Adipose tissue (tissue), 3 donors: ENCODE data around the gene ROPN1L. TPM values are rescaled to one million over a fixed set of nuclear protein-coding genes. Genes with fewer than 3 reads are reported as not detected.

Experiments
- H3K27ac ChIP-seq: one replicate; pipeline ENCODE4 v1.5.1; 2013; ENCODE audit warnings: low read depth, low read length
- WGBS, 3 donors: extraction: QIAGEN DNeasy Blood & Tissue Kit; methylation state at CpG; one replicate each; pipeline ENCODE4 v1.1.7; 2013; 5-methylcytosine and 5-hydroxymethylcytosine counted together
- polyA plus RNA-seq, 3 donors: library from polyadenylated mRNA; stranded (reverse); fragments of 200-250 nt; gene quantifications; one replicate each; pipeline ENCODE4 v1.2.3, GENCODE V29; 2013
- donor health status: healthy with polysubstance abuse.
- donor health status: Bipolar disorder and iron deficiency.
- donor health status: healthy.

ROPN1L gene
- polyA plus RNA-seq, 3 donors, result 0.89 to 2.6 (median 2.1) TPM

DNA sequence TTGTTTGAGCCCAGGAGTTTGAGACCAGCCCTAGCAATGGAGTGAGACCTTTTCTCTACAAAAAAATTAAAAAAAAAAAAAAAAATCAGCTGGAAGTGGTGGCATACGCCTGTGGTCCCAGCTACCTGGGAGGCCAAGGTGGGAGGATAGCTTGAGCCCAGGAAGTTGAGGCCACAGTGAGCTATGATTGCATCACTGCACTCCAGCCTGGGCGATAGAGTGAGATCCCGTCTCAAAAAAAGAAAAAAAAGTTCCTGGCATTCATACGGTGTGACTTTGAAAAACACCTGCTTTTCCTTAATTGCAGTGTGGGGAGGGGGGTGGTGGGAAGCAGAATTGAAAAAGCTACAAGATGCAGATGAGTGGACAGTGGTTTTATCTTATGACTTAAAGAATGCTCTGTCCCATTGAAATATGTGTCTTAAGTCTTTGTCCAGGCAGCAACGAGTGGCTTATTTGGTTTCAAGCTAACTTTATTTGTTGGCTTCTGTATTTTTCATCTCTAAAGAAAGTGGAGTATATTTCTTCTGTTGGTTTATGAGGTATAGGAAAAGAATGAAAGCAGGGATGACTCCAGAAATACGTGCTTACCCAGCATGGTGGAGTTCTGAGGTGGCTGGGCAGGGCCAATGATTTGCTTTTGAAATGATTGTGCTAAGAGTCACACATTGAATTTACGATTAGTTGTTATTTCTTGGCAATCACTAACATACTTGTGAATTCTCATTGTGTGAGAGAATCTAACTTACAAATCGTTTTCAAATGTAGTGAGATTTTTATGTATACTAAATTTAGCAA is 27.8 kb downstream of the ROPN1L start:
- WGBS, 3 donors, result 74 to 86% (median 79%) methylated on average over 8 of the region's 8 CpGs
- no peak overlapping the region for H3K27ac ChIP-seq

- 86 to 93% (median 93%) methylated on average over 10 of the region's 10 CpGs for WGBS, 3 donors
- H3K27ac ChIP-seq, result no peak overlapping the region
Observed at GRCh38 chr5:10470669-10471068, 29.0 kb downstream of the ROPN1L start.

- WGBS, 3 donors, result 91 to 96% (median 96%) methylated on average over 6 of the region's 6 CpGs
- no peak overlapping the region for H3K27ac ChIP-seq
Observed at GRCh38 chr5:10471677-10472076, 30.0 kb downstream of the ROPN1L start.

DNA sequence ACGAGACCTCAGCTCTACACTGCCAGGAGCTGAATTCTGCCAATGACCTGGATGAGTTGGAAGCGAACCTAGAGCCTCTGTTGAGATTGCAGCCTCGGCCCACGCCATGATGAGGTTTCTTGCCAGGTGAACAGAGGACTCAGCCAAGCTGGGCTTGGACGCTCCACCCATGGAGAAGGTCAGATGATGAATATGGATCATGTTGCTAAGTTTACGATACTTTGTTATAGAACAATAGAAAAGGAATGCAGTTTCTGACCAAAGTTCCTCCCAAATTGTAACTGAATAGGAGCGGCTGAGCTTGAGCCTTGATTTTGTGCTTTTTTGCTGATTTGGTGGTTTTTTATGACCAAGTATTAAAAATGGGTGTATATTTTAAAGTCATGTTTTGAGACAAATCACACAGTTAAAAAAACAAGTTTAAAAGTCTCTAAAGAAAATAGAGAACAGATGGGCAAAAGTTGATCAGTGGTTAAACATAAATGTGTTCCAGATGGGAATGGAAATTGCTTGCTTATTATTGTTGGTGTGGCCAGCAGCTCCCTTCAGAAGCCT is 32.9 kb downstream of the ROPN1L start:
- 72 to 86% (median 77%) methylated on average over 7 of the region's 7 CpGs for WGBS, 3 donors
- no peak overlapping the region for H3K27ac ChIP-seq

DNA sequence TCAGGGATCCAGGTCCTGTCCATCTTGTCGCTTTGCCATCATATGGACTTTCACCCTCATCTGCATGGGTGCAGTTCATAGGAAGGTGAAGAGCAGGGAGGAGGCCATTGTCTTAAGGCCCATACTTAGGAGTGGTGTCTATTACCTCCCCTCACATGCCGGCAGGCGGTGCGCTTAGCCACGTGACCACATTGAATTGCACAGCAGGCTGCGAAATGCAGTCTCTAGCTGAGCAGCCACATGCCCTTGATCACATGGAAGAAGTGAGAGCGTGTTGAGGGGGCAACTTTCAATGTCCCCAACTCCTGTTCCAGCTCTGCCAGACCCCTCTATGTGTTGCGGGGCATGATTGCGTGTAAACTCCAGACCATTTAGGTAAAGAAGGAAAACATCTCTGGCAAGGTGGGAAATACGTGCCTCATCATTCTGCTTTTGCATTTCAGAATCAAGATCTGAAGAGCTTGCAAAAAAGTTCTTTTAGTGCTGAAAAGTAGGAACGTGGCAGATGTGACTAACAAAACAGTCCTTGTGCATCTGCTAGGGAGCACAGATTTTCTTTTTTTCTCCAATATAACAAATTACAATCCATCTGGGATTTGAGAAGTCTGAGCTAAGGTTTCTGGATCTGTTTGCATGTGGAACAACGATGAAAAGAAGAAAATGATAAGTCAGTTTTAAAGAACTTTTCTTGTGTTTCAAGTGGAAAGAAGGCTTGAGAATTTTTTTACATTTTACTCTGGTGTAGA is 34.4 kb downstream of the ROPN1L start:
- no peak overlapping the region for H3K27ac ChIP-seq
- 88 to 89% (median 88%) methylated on average over 12 of the region's 12 CpGs for WGBS, 3 donors

GRCh38 chr5:10476878-10477277 is 35.2 kb downstream of the ROPN1L start:
- 60 to 88% (median 82%) methylated on average over 3 of the region's 3 CpGs for WGBS, 3 donors
- no peak overlapping the region for H3K27ac ChIP-seq

DNA sequence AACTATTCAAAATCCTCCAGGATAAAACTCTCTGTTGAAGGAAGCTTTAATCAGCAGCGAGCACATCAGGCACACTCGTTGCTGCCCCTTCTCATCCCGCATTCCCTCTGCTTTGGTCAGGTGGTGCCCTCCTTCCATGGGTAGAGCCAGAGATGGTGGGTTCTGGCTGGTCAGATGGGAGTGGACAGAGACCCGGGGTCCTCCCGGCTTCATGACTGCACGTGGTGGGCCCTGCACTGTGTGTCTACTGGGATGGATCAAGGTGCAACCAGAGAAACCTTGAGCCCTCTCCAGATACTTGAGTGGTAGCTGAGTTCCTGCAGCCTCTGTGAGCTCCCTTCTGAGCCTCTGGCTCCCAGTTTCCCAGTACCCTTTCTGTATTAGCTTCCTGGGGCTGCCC is 36.3 kb downstream of the ROPN1L start:
- no peak overlapping the region for H3K27ac ChIP-seq
- WGBS, 3 donors, result 82 to 98% (median 97%) methylated on average over 6 of the region's 6 CpGs

DNA sequence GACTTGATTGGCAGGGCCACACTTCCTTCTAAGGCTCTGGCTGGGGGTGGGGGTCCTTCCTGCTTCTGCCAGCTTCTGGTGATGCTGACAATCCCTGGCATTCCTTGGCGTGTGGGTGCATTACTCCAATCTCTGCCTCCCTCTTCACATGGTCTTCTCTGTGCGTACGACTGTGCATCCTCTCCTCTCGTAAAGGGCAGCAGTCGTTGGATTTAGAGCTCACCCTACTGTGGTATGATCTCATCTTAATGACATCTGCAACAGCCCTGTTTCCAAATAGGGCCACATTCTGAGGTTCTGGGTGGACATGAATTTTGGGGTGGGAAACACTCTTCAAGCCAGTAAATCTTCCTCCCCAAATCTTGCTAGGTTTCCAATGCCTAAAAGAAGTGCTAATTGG is 36.8 kb downstream of the ROPN1L start:
- no peak overlapping the region for H3K27ac ChIP-seq
- 67 to 71% (median 70%) methylated on average over 5 of the region's 5 CpGs for WGBS, 3 donors

DNA sequence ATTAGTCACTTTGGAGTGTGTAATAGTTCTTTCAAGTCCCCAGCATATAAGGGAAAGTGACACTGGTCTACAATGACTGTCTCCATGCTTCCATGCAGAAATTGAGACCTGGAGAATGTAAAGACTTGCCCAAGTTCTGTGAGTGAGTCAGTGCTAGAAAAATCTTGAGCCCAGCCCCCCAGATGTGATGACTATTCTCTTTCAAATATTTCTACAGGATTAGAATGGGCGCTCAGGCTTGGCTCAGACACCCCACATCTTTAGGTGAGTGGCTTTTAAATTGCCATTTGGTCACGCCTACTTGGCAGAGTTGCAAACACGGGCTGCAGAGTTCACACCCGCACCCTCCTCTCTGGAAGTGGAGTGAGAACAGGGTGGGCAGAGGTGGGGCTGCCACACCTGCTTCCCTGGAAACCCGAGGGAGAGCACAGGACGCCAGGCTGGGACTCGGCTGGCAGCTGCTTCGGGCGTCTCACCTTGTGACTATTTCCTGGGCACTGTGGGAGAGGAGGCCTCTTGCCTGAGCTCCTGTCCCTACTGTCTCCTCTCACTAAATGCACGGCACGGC is 37.6 kb downstream of the ROPN1L start:
- H3K27ac ChIP-seq, result no peak overlapping the region
- WGBS, 3 donors, result 62 to 84% (median 78%) methylated on average over 11 of the region's 11 CpGs

DNA sequence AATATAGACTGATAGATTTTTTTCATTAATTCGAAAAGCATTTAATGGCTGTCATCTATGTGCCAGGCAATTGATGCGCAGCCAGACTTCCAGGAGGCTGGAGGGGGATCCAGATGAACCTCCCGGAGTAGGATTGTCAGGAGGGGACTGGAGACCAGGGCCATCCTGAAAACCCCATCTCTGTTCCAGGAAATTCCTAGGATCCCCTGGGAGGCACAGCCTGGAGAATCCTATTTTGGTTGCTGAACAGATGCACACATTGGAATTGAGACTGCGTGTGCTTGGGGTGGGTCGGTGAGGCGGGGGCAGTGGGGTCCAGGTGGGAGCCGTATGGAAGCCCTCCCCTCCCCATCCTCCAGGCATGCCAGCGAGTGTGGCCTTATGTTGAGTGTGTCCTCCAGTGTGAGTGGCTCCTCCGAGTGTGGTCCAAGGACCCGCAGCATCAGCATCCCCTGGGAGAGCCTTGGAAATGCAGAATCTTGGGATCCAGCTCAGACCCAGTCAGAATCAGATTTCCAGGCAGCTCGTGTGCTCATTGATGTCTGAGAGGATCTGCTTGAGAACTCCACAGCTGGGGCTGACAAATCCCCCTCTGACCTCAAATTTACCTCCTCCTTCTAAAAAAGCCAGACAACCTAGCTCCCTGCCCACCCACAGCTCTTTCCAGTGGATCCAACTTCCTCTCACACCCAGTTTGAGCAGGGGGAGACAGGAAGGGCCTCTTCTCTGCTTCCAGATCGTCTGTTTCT is 38.7 kb downstream of the ROPN1L start:
- H3K27ac ChIP-seq, result no peak overlapping the region
- WGBS, 3 donors, result 72 to 80% (median 75%) methylated on average over 12 of the region's 12 CpGs

DNA sequence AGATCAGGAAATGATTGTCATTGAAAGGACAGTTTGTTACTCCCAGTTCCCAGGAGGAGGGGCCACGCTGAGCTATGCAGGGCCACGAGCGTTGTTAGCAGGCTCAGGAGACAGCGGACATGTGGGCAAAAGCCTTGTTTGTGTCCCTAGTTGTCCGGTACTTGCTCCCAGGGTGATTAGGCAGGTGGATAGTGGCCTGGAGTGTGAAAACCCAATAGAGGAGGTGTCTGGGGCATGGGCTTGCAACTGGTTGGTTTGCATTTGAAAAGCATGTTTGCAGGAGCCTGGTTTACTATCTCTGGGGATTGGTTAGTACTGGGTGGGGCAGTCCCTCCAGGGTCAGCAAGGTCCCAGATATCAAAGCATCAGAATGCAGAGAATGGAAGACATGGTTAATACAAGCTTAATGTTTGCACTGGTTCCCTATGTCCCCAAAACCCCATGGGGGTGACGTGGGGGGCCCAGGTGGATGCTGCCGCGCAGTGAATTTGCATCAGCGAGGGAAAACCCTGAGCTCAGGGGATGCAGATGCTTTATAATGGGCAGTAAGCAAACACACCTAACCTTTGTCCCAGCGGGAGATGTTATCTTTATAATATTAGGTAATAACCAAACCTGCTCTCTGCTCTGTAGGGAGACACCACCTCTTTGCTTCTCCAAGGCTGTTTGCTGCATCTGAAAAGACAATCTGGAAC is 39.7 kb downstream of the ROPN1L start:
- H3K27ac ChIP-seq, result no peak overlapping the region
- WGBS, 3 donors, result 60 to 80% (median 78%) methylated on average over 10 of the region's 10 CpGs

- no peak overlapping the region for H3K27ac ChIP-seq
- WGBS, 3 donors, result 77 to 93% (median 91%) methylated on average over 12 of the region's 12 CpGs
Observed at GRCh38 chr5:10482791-10483530, 41.3 kb downstream of the ROPN1L start.

GRCh38 chr5:10484774-10485141 is 43.1 kb downstream of the ROPN1L start:
- H3K27ac ChIP-seq, result no peak overlapping the region
- WGBS, 3 donors, result 69 to 85% (median 84%) methylated on average over 5 of the region's 5 CpGs

GRCh38 chr5:10485142-10485795 is 43.6 kb downstream of the ROPN1L start:
- WGBS, 3 donors, result 25 to 29% (median 25%) methylated on average over 14 of the region's 14 CpGs
- no peak overlapping the region for H3K27ac ChIP-seq

DNA sequence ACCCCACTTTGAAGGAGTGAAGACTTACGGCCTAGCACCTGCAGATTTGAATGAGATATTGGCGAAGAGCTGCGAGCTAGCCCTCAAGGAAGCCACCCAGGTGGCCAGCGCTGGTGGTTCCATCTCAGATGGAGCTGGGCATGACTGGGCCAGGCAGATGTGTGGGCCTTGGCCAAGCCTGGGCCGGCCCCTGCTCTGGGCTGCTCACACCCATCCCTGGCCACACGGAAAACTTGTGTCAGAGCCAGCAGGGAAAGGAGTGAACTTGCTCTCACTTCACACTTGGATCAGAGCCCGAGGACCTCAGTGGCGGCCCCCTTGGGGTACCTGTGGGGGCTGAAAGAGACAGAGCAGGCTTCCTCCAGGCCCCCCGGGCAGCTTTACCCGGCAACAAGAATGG is 44.2 kb downstream of the ROPN1L start:
- H3K27ac ChIP-seq, result no peak overlapping the region
- 80 to 87% (median 82%) methylated on average over 10 of the region's 10 CpGs for WGBS, 3 donors

GRCh38 chr5:10486511-10487344 is 45.0 kb downstream of the ROPN1L start:
- no peak overlapping the region for H3K27ac ChIP-seq
- 80 to 84% (median 80%) methylated on average over 29 of the region's 29 CpGs for WGBS, 3 donors
